Activated T-helper 9 cell treated with anti-CD3 and anti-CD28 coated beads, Interleukin-2, amount 50 U/mL, for 16 hours (primary cell): Measurements from ENCODE around the gene C2orf49.

Experiments
- DNase-seq: peaks from one replicate; pipeline ENCODE4 v3.0.0-alpha.2; 2020; ENCODE audit warnings: low read depth

C2orf49 gene

GRCh38 chr2:105383432-105384166 is 46.3 kb downstream of the C2orf49 start:
- no peak for DNase-seq

GRCh38 chr2:105384216-105384615 is 46.9 kb downstream of the C2orf49 start:
- no peak for DNase-seq

GRCh38 chr2:105384861-105385260 is 47.5 kb downstream of the C2orf49 start:
- DNase-seq = no peak

GRCh38 chr2:105385731-105386540 is 48.6 kb downstream of the C2orf49 start:
- no peak for DNase-seq

- DNase-seq = no peak
Measured at GRCh38 chr2:105387225-105387624, 49.9 kb downstream of the C2orf49 start.

GRCh38 chr2:105388971-105389381 is 51.6 kb downstream of the C2orf49 start:
- no peak for DNase-seq

- no peak for DNase-seq
Measured at GRCh38 chr2:105390454-105390853, 53.1 kb downstream of the C2orf49 start.

- no peak for DNase-seq
Measured at GRCh38 chr2:105391058-105391627, 53.8 kb downstream of the C2orf49 start.

- DNase-seq = no peak
Measured at GRCh38 chr2:105391763-105392662, 54.7 kb downstream of the C2orf49 start.

GRCh38 chr2:105393373-105394055 is 56.2 kb downstream of the C2orf49 start:
- DNase-seq = no peak

- DNase-seq = no peak
Measured at GRCh38 chr2:105394951-105395611, 57.7 kb downstream of the C2orf49 start.

GRCh38 chr2:105395691-105396090 is 58.4 kb downstream of the C2orf49 start:
- DNase-seq = no peak

GRCh38 chr2:105396254-105397024 is 59.1 kb downstream of the C2orf49 start:
- DNase-seq = no peak

GRCh38 chr2:105397025-105397722 is 59.8 kb downstream of the C2orf49 start:
- no peak for DNase-seq

- DNase-seq = no peak
Measured at GRCh38 chr2:105397953-105398335, 60.6 kb downstream of the C2orf49 start.

- peak; percentile 52 for DNase-seq
Measured at GRCh38 chr2:105398336-105399206, 61.2 kb downstream of the C2orf49 start, which contains the start of gene FHL2. TSS of gene FHL2 (minus strand) at chr2:105399051. CDS start at chr2:105386516, 12,535 bp downstream.
